Measurements from ENCODE around the gene LEAP2.
"Not testable (repeated sequence)": the region's sequence is repeated elsewhere in the genome, so short reads cannot be mapped to it uniquely, and the experiment has no call there.

Gene LEAP2

GRCh38 chr5:132848270-132848669 lies 25.2 kb upstream of the LEAP2 start:
- Histone ChIP-seq H3K27me3 (ENCODE audit: control insufficient read depth, insufficient read depth, low read length) (no peaks in the 10 kb centered on the region), H3K9me3 (ENCODE audit: control insufficient read depth, insufficient read depth, low read depth, low read length) (no peaks in the 10 kb centered on the region), H3K36me3 (ENCODE audit: control insufficient read depth, insufficient read depth, low read length) (no peaks in the 10 kb centered on the region), H3K4me3 (ENCODE audit: low read depth, low read length) (no peak overlapping the region), H3K4me1 (ENCODE audit: control insufficient read depth, insufficient read depth, low read length) (no peaks in the 10 kb centered on the region), H3K27ac (ENCODE audit: low read depth, low read length) (no peak overlapping the region), H3K9ac (ENCODE audit: low read length) (no peak overlapping the region)

GRCh38 chr5:132849347-132849746 lies 24.1 kb upstream of the LEAP2 start:
- Histone ChIP-seq H3K9ac (ENCODE audit: low read length) (no peak overlapping the region), H3K36me3 (ENCODE audit: control insufficient read depth, insufficient read depth, low read length) (no peaks in the 10 kb centered on the region), H3K4me3 (ENCODE audit: low read depth, low read length) (no peak overlapping the region), H3K27ac (ENCODE audit: low read depth, low read length) (no peak overlapping the region), H3K4me1 (ENCODE audit: control insufficient read depth, insufficient read depth, low read length) (peaks cover 2% of the 10 kb centered on the region), H3K9me3 (ENCODE audit: control insufficient read depth, insufficient read depth, low read depth, low read length) (no peaks in the 10 kb centered on the region), H3K27me3 (ENCODE audit: control insufficient read depth, insufficient read depth, low read length) (no peaks in the 10 kb centered on the region)

GRCh38 chr5:132850066-132850465 lies 23.4 kb upstream of the LEAP2 start:
- Histone ChIP-seq H3K27ac (ENCODE audit: low read depth, low read length) (no peak overlapping the region), H3K4me1 (ENCODE audit: control insufficient read depth, insufficient read depth, low read length) (peaks cover 6% of the 10 kb centered on the region), H3K36me3 (ENCODE audit: control insufficient read depth, insufficient read depth, low read length) (no peaks in the 10 kb centered on the region), H3K4me3 (ENCODE audit: low read depth, low read length) (no peak overlapping the region), H3K27me3 (ENCODE audit: control insufficient read depth, insufficient read depth, low read length) (no peaks in the 10 kb centered on the region), H3K9ac (ENCODE audit: low read length) (no peak overlapping the region), H3K9me3 (ENCODE audit: control insufficient read depth, insufficient read depth, low read depth, low read length) (no peaks in the 10 kb centered on the region)

GRCh38 chr5:132853323-132853722 lies 20.1 kb upstream of the LEAP2 start:
- no peak overlapping the region for H3K9ac ChIP-seq (ENCODE audit: low read length)
- no peak overlapping the region for H3K4me3 ChIP-seq (ENCODE audit: low read depth, low read length)

GRCh38 chr5:132853790-132854189 lies 19.7 kb upstream of the LEAP2 start:
- Histone ChIP-seq H3K9me3 (ENCODE audit: control insufficient read depth, insufficient read depth, low read depth, low read length) (no peaks in the 10 kb centered on the region), H3K4me3 (ENCODE audit: low read depth, low read length) (no peak overlapping the region), H3K27ac (ENCODE audit: low read depth, low read length) (no peak overlapping the region), H3K4me1 (ENCODE audit: control insufficient read depth, insufficient read depth, low read length) (peaks cover 6% of the 10 kb centered on the region), H3K9ac (ENCODE audit: low read length) (no peak overlapping the region), H3K27me3 (ENCODE audit: control insufficient read depth, insufficient read depth, low read length) (no peaks in the 10 kb centered on the region), H3K36me3 (ENCODE audit: control insufficient read depth, insufficient read depth, low read length) (no peaks in the 10 kb centered on the region)

More at GRCh38 chr5:132853323-132853722, 20.1 kb upstream of the LEAP2 start:
- Histone ChIP-seq H3K4me1 (ENCODE audit: control insufficient read depth, insufficient read depth, low read length) (peaks cover 6% of the 10 kb centered on the region), H3K27ac (ENCODE audit: low read depth, low read length) (no peak overlapping the region), H3K9me3 (ENCODE audit: control insufficient read depth, insufficient read depth, low read depth, low read length) (no peaks in the 10 kb centered on the region), H3K36me3 (ENCODE audit: control insufficient read depth, insufficient read depth, low read length) (no peaks in the 10 kb centered on the region), H3K27me3 (ENCODE audit: control insufficient read depth, insufficient read depth, low read length) (no peaks in the 10 kb centered on the region)

GRCh38 chr5:132854301-132854700 lies 19.2 kb upstream of the LEAP2 start:
- peaks cover 6% of the 10 kb centered on the region for H3K4me1 ChIP-seq (ENCODE audit: control insufficient read depth, insufficient read depth, low read length)
- H3K9me3 ChIP-seq (ENCODE audit: control insufficient read depth, insufficient read depth, low read depth, low read length): no peaks in the 10 kb centered on the region
- H3K27me3 ChIP-seq (ENCODE audit: control insufficient read depth, insufficient read depth, low read length): no peaks in the 10 kb centered on the region
- no peak overlapping the region for H3K27ac ChIP-seq (ENCODE audit: low read depth, low read length)
- no peak overlapping the region for H3K4me3 ChIP-seq (ENCODE audit: low read depth, low read length)
- H3K36me3 ChIP-seq (ENCODE audit: control insufficient read depth, insufficient read depth, low read length): no peaks in the 10 kb centered on the region
- H3K9ac ChIP-seq (ENCODE audit: low read length): no peak overlapping the region

GRCh38 chr5:132854992-132855391 lies 18.5 kb upstream of the LEAP2 start:
- not testable (repeated sequence) for H3K36me3 ChIP-seq (ENCODE audit: control insufficient read depth, insufficient read depth, low read length); H3K27ac ChIP-seq (ENCODE audit: low read depth, low read length); H3K4me3 ChIP-seq (ENCODE audit: low read depth, low read length); H3K9ac ChIP-seq (ENCODE audit: low read length); H3K27me3 ChIP-seq (ENCODE audit: control insufficient read depth, insufficient read depth, low read length); H3K9me3 ChIP-seq (ENCODE audit: control insufficient read depth, insufficient read depth, low read depth, low read length); H3K4me1 ChIP-seq (ENCODE audit: control insufficient read depth, insufficient read depth, low read length)

GRCh38 chr5:132856011-132856410 lies 17.5 kb upstream of the LEAP2 start:
- H3K4me1 ChIP-seq (ENCODE audit: control insufficient read depth, insufficient read depth, low read length): peaks cover 6% of the 10 kb centered on the region
- H3K9ac ChIP-seq (ENCODE audit: low read length): no peak overlapping the region
- no peaks in the 10 kb centered on the region for H3K9me3 ChIP-seq (ENCODE audit: control insufficient read depth, insufficient read depth, low read depth, low read length)
- H3K4me3 ChIP-seq (ENCODE audit: low read depth, low read length): no peak overlapping the region
- H3K27me3 ChIP-seq (ENCODE audit: control insufficient read depth, insufficient read depth, low read length): no peaks in the 10 kb centered on the region
- no peak overlapping the region for H3K27ac ChIP-seq (ENCODE audit: low read depth, low read length)
- no peaks in the 10 kb centered on the region for H3K36me3 ChIP-seq (ENCODE audit: control insufficient read depth, insufficient read depth, low read length)

- Histone ChIP-seq H3K4me3 (ENCODE audit: low read depth, low read length) (no peak overlapping the region), H3K36me3 (ENCODE audit: control insufficient read depth, insufficient read depth, low read length) (no peaks in the 10 kb centered on the region), H3K27ac (ENCODE audit: low read depth, low read length) (no peak overlapping the region), H3K27me3 (ENCODE audit: control insufficient read depth, insufficient read depth, low read length) (no peaks in the 10 kb centered on the region), H3K9me3 (ENCODE audit: control insufficient read depth, insufficient read depth, low read depth, low read length) (no peaks in the 10 kb centered on the region), H3K9ac (ENCODE audit: low read length) (no peak overlapping the region), H3K4me1 (ENCODE audit: control insufficient read depth, insufficient read depth, low read length) (no peaks in the 10 kb centered on the region; the same call in 1 of the 2 replicates)
Measured at GRCh38 chr5:132859889-132860437, 13.5 kb upstream of the LEAP2 start.

- no peak overlapping the region for H3K27ac ChIP-seq (ENCODE audit: low read depth, low read length)
- no peak overlapping the region for H3K9ac ChIP-seq (ENCODE audit: low read length)
- H3K36me3 ChIP-seq (ENCODE audit: control insufficient read depth, insufficient read depth, low read length): no peaks in the 10 kb centered on the region
- no peak overlapping the region for H3K4me3 ChIP-seq (ENCODE audit: low read depth, low read length)
- H3K4me1 ChIP-seq (ENCODE audit: control insufficient read depth, insufficient read depth, low read length): peaks cover 6% of the 10 kb centered on the region
- H3K9me3 ChIP-seq (ENCODE audit: control insufficient read depth, insufficient read depth, low read depth, low read length): no peaks in the 10 kb centered on the region
- H3K27me3 ChIP-seq (ENCODE audit: control insufficient read depth, insufficient read depth, low read length): no peaks in the 10 kb centered on the region
Measured at GRCh38 chr5:132860742-132861141, 12.7 kb upstream of the LEAP2 start.

- H3K4me1 ChIP-seq (ENCODE audit: control insufficient read depth, insufficient read depth, low read length): peaks cover 9% of the 10 kb centered on the region
- peak overlapping the region; percentile 94 for H3K9ac ChIP-seq (ENCODE audit: low read length)
- H3K9me3 ChIP-seq (ENCODE audit: control insufficient read depth, insufficient read depth, low read depth, low read length): no peaks in the 10 kb centered on the region
- peak overlapping the region; percentile 69 for H3K27ac ChIP-seq (ENCODE audit: low read depth, low read length)
- no peaks in the 10 kb centered on the region for H3K27me3 ChIP-seq (ENCODE audit: control insufficient read depth, insufficient read depth, low read length)
- peaks cover 27% of the 10 kb centered on the region for H3K36me3 ChIP-seq (ENCODE audit: control insufficient read depth, insufficient read depth, low read length)
- peak overlapping the region; percentile 89 for H3K4me3 ChIP-seq (ENCODE audit: low read depth, low read length)
Measured at GRCh38 chr5:132865668-132866341, 7.7 kb upstream of the LEAP2 start.
